GM23338 (cell line): Measurements from ENCODE around the gene AHCYL1. TPM values are rescaled to one million over a fixed set of nuclear protein-coding genes. Genes with fewer than 3 reads are reported as not detected.

Experiments
- ATAC-seq: fragments of 200-7000 bp; cut with Tn5 transposase; 3 replicates; pipeline ENCODE4 v1.9.1; 2020
- DNase-seq: peaks from one replicate; pipeline ENCODE4 v3.0.0-alpha.2; 2015; ENCODE audit warnings: low spot score
- H2AFZ ChIP-seq: fragments of 200-600 bp; sonication (generic); 2 replicates; pipeline ENCODE4 v1.8.0; 2016; ENCODE audit warnings: antibody characterized with exemption, mild to moderate bottlenecking, moderate library complexity
- H3F3A ChIP-seq: fragments of 200-600 bp; sonication (generic); replicated peaks from 2 replicates; pipeline ENCODE4 v1.8.0; 2017; ENCODE audit warnings: antibody characterized with exemption, mixed run types, low read depth
- H3K27ac ChIP-seq: fragments of 200-600 bp; sonication (generic); 2 replicates; pipeline ENCODE4 v1.6.1; 2016; ENCODE audit warnings: low read depth
- H3K27me3 ChIP-seq: fragments of 200-600 bp; sonication (generic); 2 replicates; pipeline ENCODE4 v1.8.0; 2016; ENCODE audit warnings: mild to moderate bottlenecking, mixed run types, moderate library complexity; ENCODE audit not compliant: insufficient read depth
- H3K36me3 ChIP-seq: fragments of 200-600 bp; sonication (generic); 2 replicates; pipeline ENCODE4 v1.8.0; 2016; ENCODE audit warnings: mild to moderate bottlenecking; ENCODE audit not compliant: insufficient read depth
- H3K4me1 ChIP-seq: fragments of 200-600 bp; sonication (generic); 2 replicates; pipeline ENCODE4 v1.8.0; 2016; ENCODE audit warnings: mild to moderate bottlenecking, moderate library complexity; ENCODE audit not compliant: insufficient read depth
- H3K4me2 ChIP-seq: fragments of 200-600 bp; sonication (generic); 2 replicates; pipeline ENCODE4 v1.7.1; 2017; ENCODE audit warnings: mixed run types
- H3K4me3 ChIP-seq: fragments of 200-600 bp; sonication (generic); 2 replicates; pipeline ENCODE4 v1.6.1; 2016; ENCODE audit warnings: mixed run types
- H3K79me2 ChIP-seq: fragments of 200-600 bp; sonication (generic); replicated peaks from 2 replicates; pipeline ENCODE4 v1.8.0; 2017; ENCODE audit warnings: mild to moderate bottlenecking; ENCODE audit not compliant: insufficient read depth
- H3K9me2 ChIP-seq: fragments of 200-600 bp; sonication (generic); 2 replicates; pipeline ENCODE4 v1.8.0; 2017; ENCODE audit not compliant: insufficient read depth
- H4K20me1 ChIP-seq: fragments of 200-600 bp; sonication (generic); replicated peaks from 2 replicates; pipeline ENCODE4 v1.8.0; 2017; ENCODE audit warnings: mild to moderate bottlenecking; ENCODE audit not compliant: insufficient read depth
- H3K27ac Mint-ChIP-seq: 2 replicates; pipeline ENCODE4 v1.8.0; 2020; ENCODE audit warnings: inconsistent platforms, mild to moderate bottlenecking, moderate library complexity, mixed read lengths
- H3K27me3 Mint-ChIP-seq: 3 replicates; pipeline ENCODE4 v1.8.0; 2022; ENCODE audit warnings: low read depth, mild to moderate bottlenecking, moderate library complexity, mixed read lengths, inconsistent platforms; ENCODE audit not compliant: insufficient read depth, poor library complexity
- H3K36me3 Mint-ChIP-seq: 3 replicates; pipeline ENCODE4 v1.8.0; 2021; ENCODE audit warnings: low read depth, mild to moderate bottlenecking, inconsistent platforms, moderate library complexity, mixed read lengths
- H3K4me1 Mint-ChIP-seq: 3 replicates; pipeline ENCODE4 v1.8.0; 2020; ENCODE audit warnings: mild to moderate bottlenecking, inconsistent platforms, mixed read lengths
- H3K4me3 Mint-ChIP-seq: 3 replicates; pipeline ENCODE4 v1.8.0; 2021; ENCODE audit warnings: moderate library complexity, mild to moderate bottlenecking, inconsistent platforms, mixed read lengths
- H3K9me3 Mint-ChIP-seq: 3 replicates; pipeline ENCODE4 v1.8.0; 2020; ENCODE audit warnings: moderate library complexity, mild to moderate bottlenecking, inconsistent platforms, mixed read lengths
- CREB1 ChIP-seq: fragments of 250-450 bp; sonication (Bioruptor Pico); IDR thresholded peaks from 2 replicates; pipeline ENCODE4 v1.5.0; 2020; ENCODE audit warnings: low read depth, mild to moderate bottlenecking, moderate library complexity
- EZH2 ChIP-seq: fragments of 200-600 bp; sonication (generic); IDR thresholded peaks from one replicate; pipeline ENCODE4 v1.8.0; 2017; ENCODE audit warnings: antibody characterized with exemption, mild to moderate bottlenecking, low read depth; ENCODE audit not compliant: unreplicated experiment
- EZH2phosphoT487 ChIP-seq: fragments of 200-600 bp; sonication (generic); IDR thresholded peaks from one replicate; pipeline ENCODE4 v1.8.1; 2018; ENCODE audit warnings: antibody characterized with exemption; ENCODE audit not compliant: unreplicated experiment
- JUNB ChIP-seq: IDR thresholded peaks from one replicate; pipeline ENCODE4 v1.6.1; 2016; ENCODE audit warnings: antibody characterized with exemption; ENCODE audit not compliant: unreplicated experiment
- NANOG ChIP-seq: IDR thresholded peaks from 2 replicates; pipeline ENCODE4 v1.6.1; 2016; ENCODE audit warnings: antibody characterized with exemption, borderline replicate concordance
- POLR2AphosphoS5 ChIP-seq: IDR thresholded peaks from 2 replicates; pipeline ENCODE4 v1.6.1; 2016; ENCODE audit warnings: antibody characterized with exemption, low read depth
- STAT1 ChIP-seq: IDR thresholded peaks from one replicate; pipeline ENCODE4 v1.6.1; 2016; ENCODE audit warnings: antibody characterized with exemption; ENCODE audit not compliant: unreplicated experiment
- ZNF114 ChIP-seq: fragments of 250-450 bp; sonication (Bioruptor Pico); IDR thresholded peaks from 2 replicates; pipeline ENCODE4 v1.5.0; 2020; ENCODE audit warnings: mild to moderate bottlenecking, moderate library complexity
- ZNF331 ChIP-seq: fragments of 250-450 bp; sonication (Bioruptor Pico); IDR thresholded peaks from 2 replicates; pipeline ENCODE4 v1.5.0; 2020; ENCODE audit warnings: low read depth, mild to moderate bottlenecking, moderate library complexity
- polyA plus RNA-seq: library from polyadenylated mRNA; unstranded; fragments of >200 nt; fragmentation: Nextera tagmentation; extraction: Ambion mirVana; gene quantifications from 2 replicates; pipeline ENCODE4 v1.2.1, GENCODE V29; 2016
- total RNA-seq: library from RNA; depleted of rRNA; stranded (reverse); fragments of >200 nt; shearing (Covaris generic); gene quantifications from 2 replicates; pipeline ENCODE4 v1.2.3, GENCODE V29; 2014
- TF ChIP-seq, protein P1 (sequence below): IDR thresholded peaks from one replicate; pipeline ENCODE4 v1.6.1; 2018; ENCODE audit warnings: antibody characterized with exemption; ENCODE audit not compliant: unreplicated experiment
- TF ChIP-seq, protein P2 (sequence below): fragments of 250-450 bp; sonication (Bioruptor Pico); IDR thresholded peaks from 2 replicates; pipeline ENCODE4 v1.5.0; 2020; ENCODE audit warnings: mild to moderate bottlenecking, moderate library complexity
- TF ChIP-seq, protein P3 (sequence below): IDR thresholded peaks from 2 replicates; pipeline ENCODE4 v1.6.1; 2016; ENCODE audit warnings: antibody characterized with exemption

Gene AHCYL1
- total and polyA plus RNA-seq, 2 experiments from 2014 or later: 63.3 to 70.0 TPM

DNA sequence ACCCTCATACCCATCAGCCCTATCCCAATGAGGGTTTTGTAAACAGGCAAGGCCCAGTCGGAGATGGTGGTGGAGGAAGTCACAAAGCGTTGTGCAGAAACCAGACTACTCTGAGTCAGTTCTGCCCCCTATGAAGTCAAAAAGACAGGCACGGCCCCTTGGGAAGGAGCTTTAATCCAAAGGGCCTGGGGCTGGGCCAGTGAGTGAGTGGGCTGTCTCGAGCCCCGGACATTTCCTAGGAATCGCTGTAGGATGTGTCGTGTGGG lies 442 bp upstream of the AHCYL1 start:
- Mint-ChIP-seq H3K4me3 (peak overlapping the region; percentile 94), H3K27me3 (peaks cover 13% of the 10 kb centered on the region), H3K27ac (no peak overlapping the region), H3K4me1 (peaks cover 38% of the 10 kb centered on the region), H3K36me3 (no peaks in the 10 kb centered on the region), H3K9me3 (no peaks in the 10 kb centered on the region)
- peaks cover 39% of the 10 kb centered on the region for H3K79me2 ChIP-seq
- H3K27ac ChIP-seq: no peak overlapping the region
- H3K27me3 ChIP-seq: peaks cover 3% of the 10 kb centered on the region; the same call in 1 of the 2 replicates
- no peaks in the 10 kb centered on the region for H3K9me2 ChIP-seq
- H2AFZ ChIP-seq: peak overlapping the region; percentile 85
- H3K4me3 ChIP-seq: peak overlapping the region; percentile 21; the same call in 1 of the 2 replicates
- peaks cover 23% of the 10 kb centered on the region for H3K4me1 ChIP-seq
- H3K4me2 ChIP-seq: peak overlapping the region; percentile 58
- no peaks in the 10 kb centered on the region for H3K36me3 ChIP-seq
- H4K20me1 ChIP-seq: peaks cover 36% of the 10 kb centered on the region
- no peak for TF ChIP-seq POLR2AphosphoS5
- TF ChIP-seq NANOG: no peak
- no peak for TF ChIP-seq STAT1
- no peak for TF ChIP-seq JUNB
- no peak for TF ChIP-seq CREB1
- TF ChIP-seq, protein P1, sequence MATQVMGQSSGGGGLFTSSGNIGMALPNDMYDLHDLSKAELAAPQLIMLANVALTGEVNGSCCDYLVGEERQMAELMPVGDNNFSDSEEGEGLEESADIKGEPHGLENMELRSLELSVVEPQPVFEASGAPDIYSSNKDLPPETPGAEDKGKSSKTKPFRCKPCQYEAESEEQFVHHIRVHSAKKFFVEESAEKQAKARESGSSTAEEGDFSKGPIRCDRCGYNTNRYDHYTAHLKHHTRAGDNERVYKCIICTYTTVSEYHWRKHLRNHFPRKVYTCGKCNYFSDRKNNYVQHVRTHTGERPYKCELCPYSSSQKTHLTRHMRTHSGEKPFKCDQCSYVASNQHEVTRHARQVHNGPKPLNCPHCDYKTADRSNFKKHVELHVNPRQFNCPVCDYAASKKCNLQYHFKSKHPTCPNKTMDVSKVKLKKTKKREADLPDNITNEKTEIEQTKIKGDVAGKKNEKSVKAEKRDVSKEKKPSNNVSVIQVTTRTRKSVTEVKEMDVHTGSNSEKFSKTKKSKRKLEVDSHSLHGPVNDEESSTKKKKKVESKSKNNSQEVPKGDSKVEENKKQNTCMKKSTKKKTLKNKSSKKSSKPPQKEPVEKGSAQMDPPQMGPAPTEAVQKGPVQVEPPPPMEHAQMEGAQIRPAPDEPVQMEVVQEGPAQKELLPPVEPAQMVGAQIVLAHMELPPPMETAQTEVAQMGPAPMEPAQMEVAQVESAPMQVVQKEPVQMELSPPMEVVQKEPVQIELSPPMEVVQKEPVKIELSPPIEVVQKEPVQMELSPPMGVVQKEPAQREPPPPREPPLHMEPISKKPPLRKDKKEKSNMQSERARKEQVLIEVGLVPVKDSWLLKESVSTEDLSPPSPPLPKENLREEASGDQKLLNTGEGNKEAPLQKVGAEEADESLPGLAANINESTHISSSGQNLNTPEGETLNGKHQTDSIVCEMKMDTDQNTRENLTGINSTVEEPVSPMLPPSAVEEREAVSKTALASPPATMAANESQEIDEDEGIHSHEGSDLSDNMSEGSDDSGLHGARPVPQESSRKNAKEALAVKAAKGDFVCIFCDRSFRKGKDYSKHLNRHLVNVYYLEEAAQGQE: no peak
- TF ChIP-seq ZNF331 (CRISPR knock-in tag): no peak
- TF ChIP-seq EZH2: no peak
- TF ChIP-seq, protein P2, sequence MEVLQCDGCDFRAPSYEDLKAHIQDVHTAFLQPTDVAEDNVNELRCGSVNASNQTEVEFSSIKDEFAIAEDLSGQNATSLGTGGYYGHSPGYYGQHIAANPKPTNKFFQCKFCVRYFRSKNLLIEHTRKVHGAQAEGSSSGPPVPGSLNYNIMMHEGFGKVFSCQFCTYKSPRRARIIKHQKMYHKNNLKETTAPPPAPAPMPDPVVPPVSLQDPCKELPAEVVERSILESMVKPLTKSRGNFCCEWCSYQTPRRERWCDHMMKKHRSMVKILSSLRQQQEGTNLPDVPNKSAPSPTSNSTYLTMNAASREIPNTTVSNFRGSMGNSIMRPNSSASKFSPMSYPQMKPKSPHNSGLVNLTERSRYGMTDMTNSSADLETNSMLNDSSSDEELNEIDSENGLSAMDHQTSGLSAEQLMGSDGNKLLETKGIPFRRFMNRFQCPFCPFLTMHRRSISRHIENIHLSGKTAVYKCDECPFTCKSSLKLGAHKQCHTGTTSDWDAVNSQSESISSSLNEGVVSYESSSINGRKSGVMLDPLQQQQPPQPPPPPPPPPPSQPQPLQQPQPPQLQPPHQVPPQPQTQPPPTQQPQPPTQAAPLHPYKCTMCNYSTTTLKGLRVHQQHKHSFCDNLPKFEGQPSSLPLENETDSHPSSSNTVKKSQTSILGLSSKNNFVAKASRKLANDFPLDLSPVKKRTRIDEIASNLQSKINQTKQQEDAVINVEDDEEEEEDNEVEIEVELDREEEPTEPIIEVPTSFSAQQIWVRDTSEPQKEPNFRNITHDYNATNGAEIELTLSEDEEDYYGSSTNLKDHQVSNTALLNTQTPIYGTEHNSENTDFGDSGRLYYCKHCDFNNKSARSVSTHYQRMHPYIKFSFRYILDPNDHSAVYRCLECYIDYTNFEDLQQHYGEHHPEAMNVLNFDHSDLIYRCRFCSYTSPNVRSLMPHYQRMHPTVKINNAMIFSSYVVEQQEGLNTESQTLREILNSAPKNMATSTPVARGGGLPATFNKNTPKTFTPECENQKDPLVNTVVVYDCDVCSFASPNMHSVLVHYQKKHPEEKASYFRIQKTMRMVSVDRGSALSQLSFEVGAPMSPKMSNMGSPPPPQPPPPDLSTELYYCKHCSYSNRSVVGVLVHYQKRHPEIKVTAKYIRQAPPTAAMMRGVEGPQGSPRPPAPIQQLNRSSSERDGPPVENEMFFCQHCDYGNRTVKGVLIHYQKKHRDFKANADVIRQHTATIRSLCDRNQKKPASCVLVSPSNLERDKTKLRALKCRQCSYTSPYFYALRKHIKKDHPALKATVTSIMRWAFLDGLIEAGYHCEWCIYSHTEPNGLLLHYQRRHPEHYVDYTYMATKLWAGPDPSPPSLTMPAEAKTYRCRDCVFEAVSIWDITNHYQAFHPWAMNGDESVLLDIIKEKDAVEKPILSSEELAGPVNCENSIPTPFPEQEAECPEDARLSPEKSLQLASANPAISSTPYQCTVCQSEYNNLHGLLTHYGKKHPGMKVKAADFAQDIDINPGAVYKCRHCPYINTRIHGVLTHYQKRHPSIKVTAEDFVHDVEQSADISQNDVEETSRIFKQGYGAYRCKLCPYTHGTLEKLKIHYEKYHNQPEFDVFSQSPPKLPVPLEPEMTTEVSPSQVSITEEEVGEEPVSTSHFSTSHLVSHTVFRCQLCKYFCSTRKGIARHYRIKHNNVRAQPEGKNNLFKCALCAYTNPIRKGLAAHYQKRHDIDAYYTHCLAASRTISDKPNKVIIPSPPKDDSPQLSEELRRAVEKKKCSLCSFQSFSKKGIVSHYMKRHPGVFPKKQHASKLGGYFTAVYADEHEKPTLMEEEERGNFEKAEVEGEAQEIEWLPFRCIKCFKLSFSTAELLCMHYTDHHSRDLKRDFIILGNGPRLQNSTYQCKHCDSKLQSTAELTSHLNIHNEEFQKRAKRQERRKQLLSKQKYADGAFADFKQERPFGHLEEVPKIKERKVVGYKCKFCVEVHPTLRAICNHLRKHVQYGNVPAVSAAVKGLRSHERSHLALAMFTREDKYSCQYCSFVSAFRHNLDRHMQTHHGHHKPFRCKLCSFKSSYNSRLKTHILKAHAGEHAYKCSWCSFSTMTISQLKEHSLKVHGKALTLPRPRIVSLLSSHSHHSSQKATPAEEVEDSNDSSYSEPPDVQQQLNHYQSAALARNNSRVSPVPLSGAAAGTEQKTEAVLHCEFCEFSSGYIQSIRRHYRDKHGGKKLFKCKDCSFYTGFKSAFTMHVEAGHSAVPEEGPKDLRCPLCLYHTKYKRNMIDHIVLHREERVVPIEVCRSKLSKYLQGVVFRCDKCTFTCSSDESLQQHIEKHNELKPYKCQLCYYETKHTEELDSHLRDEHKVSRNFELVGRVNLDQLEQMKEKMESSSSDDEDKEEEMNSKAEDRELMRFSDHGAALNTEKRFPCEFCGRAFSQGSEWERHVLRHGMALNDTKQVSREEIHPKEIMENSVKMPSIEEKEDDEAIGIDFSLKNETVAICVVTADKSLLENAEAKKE (CRISPR knock-in tag): no peak
- TF ChIP-seq, protein P3, sequence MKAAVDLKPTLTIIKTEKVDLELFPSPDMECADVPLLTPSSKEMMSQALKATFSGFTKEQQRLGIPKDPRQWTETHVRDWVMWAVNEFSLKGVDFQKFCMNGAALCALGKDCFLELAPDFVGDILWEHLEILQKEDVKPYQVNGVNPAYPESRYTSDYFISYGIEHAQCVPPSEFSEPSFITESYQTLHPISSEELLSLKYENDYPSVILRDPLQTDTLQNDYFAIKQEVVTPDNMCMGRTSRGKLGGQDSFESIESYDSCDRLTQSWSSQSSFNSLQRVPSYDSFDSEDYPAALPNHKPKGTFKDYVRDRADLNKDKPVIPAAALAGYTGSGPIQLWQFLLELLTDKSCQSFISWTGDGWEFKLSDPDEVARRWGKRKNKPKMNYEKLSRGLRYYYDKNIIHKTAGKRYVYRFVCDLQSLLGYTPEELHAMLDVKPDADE: no peak
- TF ChIP-seq ZNF114 (CRISPR knock-in tag): no peak
- no peak for TF ChIP-seq EZH2phosphoT487
- DNase-seq (no peak), ATAC-seq (no peak; the same call in 2 of the 3 replicates)
- no peaks in the 10 kb centered on the region for H3F3A ChIP-seq
